Progenitor cell of endocrine pancreas (in vitro differentiated cells): ENCODE measurements around the gene ZIM2. TPM values are rescaled to one million over a fixed set of nuclear protein-coding genes. Genes with fewer than 3 reads are reported as not detected.

Source experiments
- DNase-seq: peaks from one replicate; pipeline ENCODE4 v3.0.0; 2021; ENCODE audit warnings: low spot score; ENCODE audit not compliant: unreplicated experiment
- H3K27ac Mint-ChIP-seq: 2 replicates; pipeline ENCODE4 v1.8.0; 2021; ENCODE audit warnings: mild to moderate bottlenecking, moderate library complexity, mixed read lengths
- H3K27me3 Mint-ChIP-seq: 2 replicates; pipeline ENCODE4 v1.8.0; 2021; ENCODE audit warnings: mixed read lengths
- H3K36me3 Mint-ChIP-seq: 2 replicates; pipeline ENCODE4 v1.8.0; 2022; ENCODE audit warnings: mixed read lengths; ENCODE audit not compliant: insufficient read depth
- H3K4me1 Mint-ChIP-seq: 2 replicates; pipeline ENCODE4 v1.8.0; 2021; ENCODE audit warnings: low read depth, mixed read lengths
- H3K4me3 Mint-ChIP-seq: 2 replicates; pipeline ENCODE4 v1.8.0; 2021; ENCODE audit warnings: low read depth, mild to moderate bottlenecking, moderate library complexity, mixed read lengths
- H3K9me3 Mint-ChIP-seq: 2 replicates; pipeline ENCODE4 v1.8.0; 2021; ENCODE audit warnings: low read depth, mixed read lengths
- total RNA-seq: library from RNA; stranded (reverse); gene quantifications from 2 replicates; pipeline ENCODE4 v1.2.1, GENCODE V29; 2021
- TF ChIP-seq, protein P1 (sequence below): fragments of 200-600 bp; sonication (generic); IDR thresholded peaks from one replicate; pipeline ENCODE4 v1.5.0; 2021; ENCODE audit warnings: antibody characterized with exemption, mild to moderate bottlenecking; ENCODE audit not compliant: unreplicated experiment

ZIM2 gene
- total RNA-seq, 1 donor from 2014 or later = not detected

DNA sequence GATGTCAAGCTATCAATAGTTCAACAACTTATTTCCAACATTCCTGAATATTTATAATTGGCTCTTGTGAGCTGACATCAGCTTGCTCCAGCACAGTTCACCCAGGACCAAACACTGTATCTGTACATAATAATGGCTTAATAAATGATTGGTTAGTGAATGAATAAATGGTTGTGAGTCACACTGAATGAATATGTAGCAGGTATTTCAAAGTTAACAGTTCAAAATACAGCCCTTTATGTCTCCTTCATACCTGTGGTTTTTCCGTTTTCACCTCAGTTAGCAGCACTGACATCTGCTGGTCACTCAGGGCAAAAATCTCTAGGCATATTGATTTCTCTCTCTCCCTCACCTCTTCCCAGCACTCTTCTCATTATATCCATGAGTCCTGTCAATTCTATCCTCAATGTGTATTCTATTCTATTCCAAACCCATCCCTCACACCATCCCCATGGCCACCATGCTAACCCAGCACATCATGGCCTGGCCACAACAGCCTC is 76.3 kb downstream of the ZIM2 start:
- Mint-ChIP-seq H3K9me3 (peaks cover 57% of the 10 kb centered on the region), H3K4me1 (no peaks in the 10 kb centered on the region), H3K4me3 (no peak overlapping the region), H3K36me3 (peaks cover 5% of the 10 kb centered on the region), H3K27me3 (no peaks in the 10 kb centered on the region), H3K27ac (no peak overlapping the region)
- no peak for DNase-seq
- TF ChIP-seq, protein P1, sequence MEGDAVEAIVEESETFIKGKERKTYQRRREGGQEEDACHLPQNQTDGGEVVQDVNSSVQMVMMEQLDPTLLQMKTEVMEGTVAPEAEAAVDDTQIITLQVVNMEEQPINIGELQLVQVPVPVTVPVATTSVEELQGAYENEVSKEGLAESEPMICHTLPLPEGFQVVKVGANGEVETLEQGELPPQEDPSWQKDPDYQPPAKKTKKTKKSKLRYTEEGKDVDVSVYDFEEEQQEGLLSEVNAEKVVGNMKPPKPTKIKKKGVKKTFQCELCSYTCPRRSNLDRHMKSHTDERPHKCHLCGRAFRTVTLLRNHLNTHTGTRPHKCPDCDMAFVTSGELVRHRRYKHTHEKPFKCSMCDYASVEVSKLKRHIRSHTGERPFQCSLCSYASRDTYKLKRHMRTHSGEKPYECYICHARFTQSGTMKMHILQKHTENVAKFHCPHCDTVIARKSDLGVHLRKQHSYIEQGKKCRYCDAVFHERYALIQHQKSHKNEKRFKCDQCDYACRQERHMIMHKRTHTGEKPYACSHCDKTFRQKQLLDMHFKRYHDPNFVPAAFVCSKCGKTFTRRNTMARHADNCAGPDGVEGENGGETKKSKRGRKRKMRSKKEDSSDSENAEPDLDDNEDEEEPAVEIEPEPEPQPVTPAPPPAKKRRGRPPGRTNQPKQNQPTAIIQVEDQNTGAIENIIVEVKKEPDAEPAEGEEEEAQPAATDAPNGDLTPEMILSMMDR = no peak

DNA sequence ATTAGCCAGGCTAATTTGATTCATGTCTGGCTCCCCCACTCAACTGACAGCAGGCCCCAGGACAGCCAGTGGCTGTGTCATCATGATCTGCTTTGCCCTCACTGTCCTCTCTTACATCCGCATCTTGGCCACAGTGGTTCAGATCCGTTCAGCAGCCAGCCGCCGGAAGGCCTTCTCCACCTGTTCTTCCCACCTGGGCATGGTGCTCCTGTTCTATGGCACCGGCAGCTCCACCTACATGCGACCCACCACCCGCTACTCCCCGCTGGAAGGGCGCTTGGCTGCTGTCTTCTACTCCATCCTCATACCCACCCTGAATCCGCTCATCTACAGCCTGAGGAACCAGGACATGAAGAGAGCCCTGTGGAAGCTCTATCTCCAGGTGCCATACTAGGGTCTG is 79.7 kb downstream of the ZIM2 start:
- Mint-ChIP-seq H3K9me3 (peaks cover 71% of the 10 kb centered on the region), H3K4me3 (no peak overlapping the region), H3K27me3 (no peaks in the 10 kb centered on the region), H3K27ac (no peak overlapping the region), H3K36me3 (peaks cover 11% of the 10 kb centered on the region), H3K4me1 (no peaks in the 10 kb centered on the region)
- TF ChIP-seq, protein P1 = no peak
- DNase-seq = no peak

DNA sequence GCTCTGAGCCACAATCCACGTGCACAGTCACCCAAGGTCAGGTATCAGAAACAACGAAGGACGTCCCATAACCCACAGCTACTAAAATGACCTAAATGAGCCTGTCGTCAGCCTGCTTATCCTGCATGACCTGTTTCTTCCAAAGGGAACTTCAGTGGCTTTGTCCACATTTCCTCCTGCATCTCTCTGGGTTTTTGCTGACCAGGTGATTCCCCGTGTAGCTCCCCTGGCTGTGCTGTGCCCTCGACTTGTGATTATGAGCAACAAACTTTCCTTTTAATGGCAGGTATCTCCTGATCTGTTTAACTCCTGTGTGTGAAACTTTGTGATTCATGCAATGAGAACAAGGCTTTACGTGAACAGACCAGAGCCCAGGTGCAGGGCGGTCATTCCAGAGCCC is 81.0 kb downstream of the ZIM2 start:
- no peaks in the 10 kb centered on the region for H3K4me1 Mint-ChIP-seq
- H3K4me3 Mint-ChIP-seq = no peak overlapping the region
- TF ChIP-seq, protein P1 = no peak
- H3K9me3 Mint-ChIP-seq = peaks cover 70% of the 10 kb centered on the region
- no peak for DNase-seq
- H3K27me3 Mint-ChIP-seq = no peaks in the 10 kb centered on the region
- peaks cover 11% of the 10 kb centered on the region for H3K36me3 Mint-ChIP-seq
- no peak overlapping the region for H3K27ac Mint-ChIP-seq

- no peak overlapping the region for H3K4me3 Mint-ChIP-seq
- TF ChIP-seq, protein P1 = no peak
- peaks cover 47% of the 10 kb centered on the region for H3K9me3 Mint-ChIP-seq
- DNase-seq = no peak
- no peaks in the 10 kb centered on the region for H3K4me1 Mint-ChIP-seq
- H3K27me3 Mint-ChIP-seq = no peaks in the 10 kb centered on the region
- peaks cover 7% of the 10 kb centered on the region for H3K36me3 Mint-ChIP-seq
- H3K27ac Mint-ChIP-seq = no peak overlapping the region
Measured at GRCh38 chr19:56751078-56751489, 89.4 kb downstream of the ZIM2 start.

DNA sequence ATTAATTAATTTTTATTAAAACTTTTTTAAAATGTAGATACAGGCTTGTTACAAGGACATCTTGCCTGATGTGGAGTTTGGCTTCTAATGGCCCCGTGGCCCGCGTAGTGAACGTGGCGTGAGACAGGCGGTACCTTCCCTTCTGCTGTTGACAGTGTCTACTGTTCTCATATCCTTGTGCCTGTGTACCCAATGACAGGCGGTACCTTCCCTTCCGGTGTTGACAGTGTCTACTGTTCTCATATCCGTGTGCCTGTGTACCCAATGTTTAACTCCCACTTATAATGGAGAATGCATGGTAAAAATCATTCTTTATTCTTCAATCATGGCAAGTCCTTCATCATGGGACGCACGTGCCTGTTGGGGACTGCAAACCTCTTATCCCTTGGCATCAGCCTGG is 89.9 kb downstream of the ZIM2 start:
- no peak for DNase-seq
- H3K9me3 Mint-ChIP-seq = peaks cover 43% of the 10 kb centered on the region
- H3K27me3 Mint-ChIP-seq = no peaks in the 10 kb centered on the region

More for the DNA sequence above, 89.9 kb downstream of the ZIM2 start:
- Mint-ChIP-seq H3K4me1 (no peaks in the 10 kb centered on the region), H3K36me3 (peaks cover 7% of the 10 kb centered on the region), H3K4me3 (no peak overlapping the region), H3K27ac (no peak overlapping the region)
- TF ChIP-seq, protein P1 = no peak
